Mesodermal cell (in vitro differentiated cells): ENCODE data around the gene TXNDC17. TPM values are rescaled to one million over a fixed set of nuclear protein-coding genes. Genes with fewer than 3 reads are reported as not detected.
"Not testable (repeated sequence)": the region's sequence is repeated elsewhere in the genome, so short reads cannot be mapped to it uniquely, and the experiment has no call there.

ENCODE experiments used
- H3K27ac ChIP-seq: 2 replicates; pipeline ENCODE4 v1.7.0; 2013; ENCODE audit warnings: mild to moderate bottlenecking, low read depth, low read length, moderate library complexity; ENCODE audit not compliant: severe bottlenecking
- H3K36me3 ChIP-seq: 2 replicates; pipeline ENCODE4 v1.7.1; 2013; ENCODE audit warnings: mild to moderate bottlenecking, low read length, moderate library complexity; ENCODE audit not compliant: control insufficient read depth, insufficient read depth
- H3K4me1 ChIP-seq: one replicate; pipeline ENCODE4 v1.7.1; 2013; ENCODE audit warnings: mild to moderate bottlenecking, low read length; ENCODE audit not compliant: insufficient read depth, control insufficient read depth, poor library complexity, severe bottlenecking
- H3K4me3 ChIP-seq: 2 replicates; pipeline ENCODE4 v1.7.0; 2013; ENCODE audit warnings: low read length, control low read depth, mild to moderate bottlenecking; ENCODE audit not compliant: insufficient read depth, poor library complexity, severe bottlenecking; ENCODE audit errors: extremely low read depth
- H3K9me3 ChIP-seq: 2 replicates; pipeline ENCODE4 v1.7.1; 2013; ENCODE audit warnings: mild to moderate bottlenecking, low read length, moderate library complexity; ENCODE audit not compliant: control insufficient read depth
- WGBS, 2 experiments: methylation state at CpG; one replicate each; pipeline ENCODE4 v1.1.5; 2013; ENCODE audit warnings: missing lambda C conversion rate in 2 of 2; ENCODE audit not compliant: insufficient coverage in 2 of 2; 5-methylcytosine and 5-hydroxymethylcytosine counted together
- polyA plus RNA-seq, 2 experiments: library from polyadenylated mRNA; stranded (reverse); fragments of 50-300 nt; gene quantifications; one replicate each; pipeline ENCODE4 v1.2.3, GENCODE V29; 2013

The TXNDC17 gene
- polyA plus RNA-seq (2013, experiment 1 of 2), result 227 TPM
- 232 TPM for polyA plus RNA-seq (2013, experiment 2 of 2)

- Histone ChIP-seq H3K4me3 (peak within 1 kb of the TSS; percentile 80), H3K9me3 (no peaks in the 10 kb centered on the region), H3K36me3 (peaks cover 29% of the 10 kb centered on the region), H3K4me1 (peaks cover 14% of the 10 kb centered on the region), H3K27ac (peak within 1 kb of the TSS; percentile 90)
- WGBS, 2 experiments, result 0 to 1% methylated on average over 38 to 46 of the region's 52 CpGs
Measured at GRCh38 chr17:6640536-6641246, at the start of gene TXNDC17, which contains the start of gene KIAA0753. Gene TXNDC17, plus strand, starts transcription at chr17:6641060. Its CDS starts 23 bp downstream, at chr17:6641083. Gene KIAA0753, minus strand, starts transcription at chr17:6640711. Its CDS starts 5,608 bp downstream, at chr17:6635103.

GRCh38 chr17:6591599-6592158 is 49.2 kb upstream of the TXNDC17 start:
- H3K9me3 ChIP-seq, result no peaks in the 10 kb centered on the region
- no peak overlapping the region for H3K27ac ChIP-seq
- H3K36me3 ChIP-seq, result peaks cover 98% of the 10 kb centered on the region
- H3K4me1 ChIP-seq, result peaks cover 5% of the 10 kb centered on the region
- 88 to 95% methylated on average over 6 to 7 of the region's 7 CpGs for WGBS, 2 experiments
- H3K4me3 ChIP-seq, result no peak overlapping the region

GRCh38 chr17:6592173-6592572 is 48.7 kb upstream of the TXNDC17 start:
- H3K4me1 ChIP-seq, result peaks cover 5% of the 10 kb centered on the region
- H3K4me3 ChIP-seq, result no peak overlapping the region
- H3K9me3 ChIP-seq, result no peaks in the 10 kb centered on the region
- H3K36me3 ChIP-seq, result peaks cover 96% of the 10 kb centered on the region
- 83 to 100% methylated on average over 1 to 2 of the region's 6 CpGs for WGBS, 2 experiments
- no peak overlapping the region for H3K27ac ChIP-seq

GRCh38 chr17:6593371-6593770 is 47.5 kb upstream of the TXNDC17 start:
- not testable (repeated sequence) for H3K4me3 ChIP-seq, H3K9me3 ChIP-seq, H3K4me1 ChIP-seq, H3K27ac ChIP-seq
- 92 to 95% methylated on average over 14 of the region's 14 CpGs for WGBS, 2 experiments
- peaks cover 93% of the 10 kb centered on the region for H3K36me3 ChIP-seq

- Histone ChIP-seq H3K27ac (no peak overlapping the region), H3K4me1 (peaks cover 5% of the 10 kb centered on the region), H3K36me3 (peaks cover 93% of the 10 kb centered on the region), H3K9me3 (no peaks in the 10 kb centered on the region), H3K4me3 (no peak overlapping the region)
- 92 to 98% methylated on average over 5 to 6 of the region's 7 CpGs for WGBS, 2 experiments
Measured at GRCh38 chr17:6596081-6596480, 44.8 kb upstream of the TXNDC17 start.

GRCh38 chr17:6596511-6596910 is 44.3 kb upstream of the TXNDC17 start:
- peaks cover 91% of the 10 kb centered on the region for H3K36me3 ChIP-seq
- H3K4me3 ChIP-seq, result no peak overlapping the region
- H3K9me3 ChIP-seq, result no peaks in the 10 kb centered on the region
- peaks cover 5% of the 10 kb centered on the region for H3K4me1 ChIP-seq
- no peak overlapping the region for H3K27ac ChIP-seq
- WGBS, 2 experiments, result 92 to 95% methylated on average over 2 of the region's 2 CpGs

GRCh38 chr17:6596941-6597340 is 43.9 kb upstream of the TXNDC17 start:
- no peaks in the 10 kb centered on the region for H3K9me3 ChIP-seq
- H3K36me3 ChIP-seq, result peaks cover 87% of the 10 kb centered on the region
- H3K27ac ChIP-seq, result no peak overlapping the region
- H3K4me3 ChIP-seq, result no peak overlapping the region
- WGBS, 2 experiments, result 100% methylated on average over 2 of the region's 4 CpGs; no CpG with 5 or more reads in 1 of the 2 experiments
- H3K4me1 ChIP-seq, result peaks cover 4% of the 10 kb centered on the region

GRCh38 chr17:6597727-6598126 is 43.1 kb upstream of the TXNDC17 start:
- peaks cover 85% of the 10 kb centered on the region for H3K36me3 ChIP-seq
- 100% methylated on average over 1 of the region's 1 CpG; no CpG with 5 or more reads in 1 of the 2 experiments for WGBS, 2 experiments

GRCh38 chr17:6599364-6599763 is 41.5 kb upstream of the TXNDC17 start:
- Histone ChIP-seq H3K36me3 (peaks cover 86% of the 10 kb centered on the region), H3K4me3 (no peak overlapping the region), H3K4me1 (no peaks in the 10 kb centered on the region), H3K9me3 (no peaks in the 10 kb centered on the region), H3K27ac (no peak overlapping the region)

More at GRCh38 chr17:6597727-6598126, 43.1 kb upstream of the TXNDC17 start:
- H3K27ac ChIP-seq, result no peak overlapping the region
- H3K9me3 ChIP-seq, result no peaks in the 10 kb centered on the region
- no peak overlapping the region for H3K4me3 ChIP-seq
- no peaks in the 10 kb centered on the region for H3K4me1 ChIP-seq

- Histone ChIP-seq H3K27ac (no peak overlapping the region), H3K36me3 (peaks cover 84% of the 10 kb centered on the region), H3K4me1 (no peaks in the 10 kb centered on the region), H3K9me3 (no peaks in the 10 kb centered on the region), H3K4me3 (no peak overlapping the region)
- 100% methylated on average over 1 of the region's 2 CpGs; no CpG with 5 or more reads in 1 of the 2 experiments for WGBS, 2 experiments
Measured at GRCh38 chr17:6602141-6602540, 38.7 kb upstream of the TXNDC17 start.
